K562 (cell line): ENCODE data around the gene WIF1. TPM values are rescaled to one million over a fixed set of nuclear protein-coding genes. Genes with fewer than 3 reads are reported as not detected.

Source experiments
- ATAC-seq: fragments of 200-7000 bp; cut with Tn5 transposase; 3 replicates; pipeline ENCODE4 v1.9.1; 2020; ENCODE audit warnings: moderate library complexity
- BruUV-seq: library from RNA; stranded (reverse); fragments of 400-500 nt; replicated peaks from 2 replicates; lab custom pipeline; 2021; lab: Mats Ljungman, UMichigan
- CTCF ChIA-PET: fragments of 300-600 bp; formaldehyde crosslinking; extraction: SDS; loops from one replicate; lab custom pipeline; 2021; ENCODE audit warnings: low intra/inter-chr PET ratio; lab: Yijun Ruan, JAX
- POLR2A ChIA-PET: fragments of 300-600, 350-650 bp; sonication (Branson Sonifier 250); formaldehyde crosslinking; extraction: SDS; loops from one replicate; lab custom pipeline; 2021; ENCODE audit warnings: antibody characterized with exemption, inconsistent platforms; lab: Yijun Ruan, JAX
- DNase-seq, 4 experiments: peaks; one replicate each; pipeline versions ENCODE4 v3.0.0 to v3.0.0-alpha.2; 2011 to 2018; ENCODE audit warnings: low spot score in 3 of 4, mixed read lengths in 3 of 4; ENCODE audit errors: extremely low read depth in 1 of 4
- FAIRE-seq: peaks from 2 replicates; lab custom pipeline; 2011; peaks lifted over from hg19 to GRCh38; lab: Jason Lieb, UNC
- H2AFZ ChIP-seq: 2 replicates; pipeline ENCODE4 v1.6.0; 2011; ENCODE audit warnings: low read depth, low read length, control low read depth, inconsistent platforms
- H3K27ac ChIP-seq: fragments of 200-600 bp; 3 replicates; pipeline ENCODE4 v1.8.0; 2011; ENCODE audit warnings: low read depth, mild to moderate bottlenecking, control low read depth, inconsistent platforms, low read length, moderate library complexity, mixed read lengths; ENCODE audit errors: extremely low read depth
- H3K27me3 ChIP-seq, 2 experiments: fragments of 300-600 bp in 1 of 2; 2 replicates in 1 of 2; 3 replicates in 1 of 2; pipeline versions ENCODE4 v1.6.0 to v1.8.0; 2011; ENCODE audit warnings: inconsistent platforms in 2 of 2, low read length in 2 of 2, mild to moderate bottlenecking in 1 of 2, mixed read lengths in 1 of 2, moderate library complexity in 1 of 2; ENCODE audit not compliant: control insufficient read depth in 2 of 2, insufficient read depth in 2 of 2
- H3K36me3 ChIP-seq: fragments of 300-600 bp; 3 replicates; pipeline ENCODE4 v1.8.0; 2011; ENCODE audit warnings: mild to moderate bottlenecking, low read length, inconsistent platforms; ENCODE audit not compliant: control insufficient read depth, insufficient read depth
- H3K4me1 ChIP-seq, 2 experiments: fragments of 200-600 bp in 1 of 2; replicated peaks in 1 of 2; 2 replicates in 1 of 2; 3 replicates in 1 of 2; pipeline versions ENCODE4 v1.5.1 to v1.8.0; 2011; ENCODE audit warnings: inconsistent platforms in 2 of 2, low read length in 2 of 2, mild to moderate bottlenecking in 1 of 2, mixed read lengths in 1 of 2, moderate library complexity in 1 of 2; ENCODE audit not compliant: control insufficient read depth in 2 of 2, insufficient read depth in 2 of 2
- H3K4me2 ChIP-seq: 2 replicates; pipeline ENCODE4 v1.6.1; 2011; ENCODE audit warnings: low read length, control low read depth, inconsistent platforms, mixed read lengths; ENCODE audit not compliant: insufficient read depth
- H3K4me3 ChIP-seq: fragments of 200-600 bp; sonication (generic), shearing (Covaris generic); 2 replicates; pipeline ENCODE4 v1.5.1; 2016; ENCODE audit warnings: control low read depth, inconsistent platforms
- H3K79me2 ChIP-seq: fragments of 200-600 bp; 3 replicates; pipeline ENCODE4 v1.8.0; 2011; ENCODE audit warnings: low read length, inconsistent platforms; ENCODE audit not compliant: control insufficient read depth, insufficient read depth
- H3K9ac ChIP-seq, 2 experiments: 2 replicates each; pipeline versions ENCODE4 v1.6.0 to v1.6.1; 2011; ENCODE audit warnings: low read depth in 2 of 2, low read length in 2 of 2, control low read depth in 1 of 2, inconsistent platforms in 1 of 2, mild to moderate bottlenecking in 1 of 2, mixed read lengths in 1 of 2; ENCODE audit not compliant: insufficient read depth in 1 of 2
- H3K9me1 ChIP-seq: one replicate; pipeline ENCODE4 v1.6.0; 2011; ENCODE audit warnings: inconsistent platforms, mild to moderate bottlenecking, low read length, moderate library complexity; ENCODE audit not compliant: control insufficient read depth, insufficient read depth
- H3K9me3 ChIP-seq: replicated peaks from 2 replicates; pipeline ENCODE4 v1.5.1; 2011; ENCODE audit warnings: low read depth, low read length, inconsistent platforms; ENCODE audit not compliant: control insufficient read depth, insufficient read depth
- H4K20me1 ChIP-seq: replicated peaks from 2 replicates; pipeline ENCODE4 v1.6.1; 2011; ENCODE audit warnings: low read length, inconsistent platforms, mixed read lengths; ENCODE audit not compliant: control insufficient read depth, insufficient read depth
- CEBPZ ChIP-seq: fragments of 150-350 bp; IDR thresholded peaks from 2 replicates; pipeline ENCODE4 v1.6.1; 2014; ENCODE audit warnings: low read depth, mild to moderate bottlenecking, low read length, borderline replicate concordance
- CTCFL ChIP-seq: IDR thresholded peaks from 2 replicates; pipeline ENCODE4 v1.6.1; 2011; ENCODE audit warnings: borderline replicate concordance, low read depth, mild to moderate bottlenecking, moderate library complexity, low read length; ENCODE audit not compliant: insufficient read depth, poor library complexity, severe bottlenecking
- MAFF ChIP-seq: IDR thresholded peaks from 2 replicates; pipeline ENCODE4 v1.6.1; 2012; ENCODE audit warnings: low read length, improper control_type of control experiment
- MAFG ChIP-seq: fragments of 450-650 bp; conservative IDR thresholded peaks from 2 replicates; pipeline ENCODE4 v1.6.1; 2016; ENCODE audit warnings: missing genetic modification characterization, missing compliant biosample characterization
- PCBP2 ChIP-seq: fragments of 200-400 bp; formaldehyde crosslinking; IDR thresholded peaks from 2 replicates; pipeline ENCODE4 v1.6.1; 2018; ENCODE audit warnings: low read length, low read depth, mild to moderate bottlenecking, moderate library complexity; ENCODE audit not compliant: poor library complexity, severe bottlenecking
- PRPF4 ChIP-seq: fragments of 200-400 bp; formaldehyde crosslinking; IDR thresholded peaks from one replicate; pipeline ENCODE4 v1.6.1; 2017; ENCODE audit warnings: low read length, low read depth, mild to moderate bottlenecking; ENCODE audit not compliant: insufficient read depth, poor library complexity, severe bottlenecking
- TEAD1 ChIP-seq, 2 experiments: fragments of 450-650 bp in 1 of 2; sonication (generic) in 1 of 2; formaldehyde crosslinking; IDR thresholded peaks; 2 replicates each; pipeline versions ENCODE4 v1.4.0 to v1.8.0; 2020 to 2022; ENCODE audit warnings: mild to moderate bottlenecking in 2 of 2, missing genetic modification reagents in 1 of 2
- ZNF282 ChIP-seq: sonication (generic); formaldehyde crosslinking; IDR thresholded peaks from 2 replicates; pipeline ENCODE4 v1.8.1; 2023; ENCODE audit warnings: missing genetic modification reagents
- whole genome bisulfite sequencing: fragments of 100-300 bp; shearing (Covaris generic); methylation state at CpG from one replicate; pipeline ENCODE4 v1.1.6; 2016; ENCODE audit warnings: low coverage, mixed read lengths; ENCODE audit not compliant: insufficient coverage; ENCODE audit errors: missing lambda C conversion rate; 5-methylcytosine and 5-hydroxymethylcytosine counted together
- in situ Hi-C: fragments of 300-500 bp; cut with MboI; formaldehyde crosslinking; loops from 4 replicates; pipeline ENCODE4 v1.15.0; 2018; ENCODE audit warnings: inconsistent platforms, mixed read lengths
- intact Hi-C: fragments of 100-400 bp; cut with micrococcal nuclease; formaldehyde crosslinking; loops from 2 replicates; pipeline ENCODE4 v1.14.2; 2022
- polyA plus RNA-seq, 8 experiments: library from polyadenylated mRNA; depleted of rRNA in 4 of 8; stranded (reverse) in 5 of 8; unstranded in 3 of 8; fragments of >200 nt; fragmentation: Nextera tagmentation in 2 of 8; fragmentation: Illumina TruSeq in 1 of 8; extraction: Ambion mirVana in 2 of 8; extraction: Trizol in 1 of 8; gene quantifications; 2 replicates each; pipeline versions ENCODE4 v1.2.1 to v1.2.3, GENCODE V29; 2011 to 2014; ENCODE audit warnings: inconsistent platforms in 1 of 8, missing spikeins in 1 of 8
- total RNA-seq, 7 experiments: library from RNA; depleted of rRNA in 6 of 7; stranded (reverse); fragments of >200 nt in 6 of 7; fragmentation: Illumina TruSeq in 2 of 7; extraction: Trizol in 2 of 7; gene quantifications; 2 replicates each; pipeline versions ENCODE4 v1.2.1 to v1.2.3, GENCODE V29; 2011 to 2021; ENCODE audit warnings: low replicate concordance in 1 of 7

The WIF1 gene
- total and polyA plus RNA-seq, 9 of the 15 experiments (the other 6 are each of a cell fraction or from before 2014, with no cell fraction given) = not detected

DNA sequence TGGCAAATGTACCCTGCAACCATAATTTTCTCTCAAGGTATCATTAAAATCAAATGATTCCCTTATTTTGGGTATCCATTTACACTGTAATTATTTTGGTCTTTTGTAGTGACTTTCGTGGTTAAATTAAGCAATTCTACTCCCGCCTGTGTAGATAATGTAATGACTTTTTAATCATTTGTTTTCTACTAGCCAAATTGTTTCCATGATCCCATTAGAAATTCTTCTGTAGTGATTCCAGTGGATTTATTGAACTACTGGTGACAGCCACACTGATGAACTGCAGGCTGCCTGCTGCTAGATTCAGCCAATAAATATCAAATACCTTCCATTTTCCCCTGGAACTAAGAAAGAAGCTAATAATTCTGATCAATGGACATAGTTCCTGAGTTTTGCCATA, 96.0 kb downstream of the WIF1 start:
- ChIA-PET POLR2A (no interaction called here), CTCF (interaction anchor here (0.6 kb wide), 1 partner anchor 22 kb away, joined by 4 read pairs; no protein-coding TSS in a partner anchor)
- ATAC-seq = no peak
- Histone ChIP-seq H3K27ac (no peak overlapping the region), H3K4me1 (no peaks in the 10 kb centered on the region), H2AFZ (no peak overlapping the region), H3K27me3 (no peaks in the 10 kb centered on the region), H3K9me1 (no peaks in the 10 kb centered on the region), H4K20me1 (no peaks in the 10 kb centered on the region), H3K36me3 (no peaks in the 10 kb centered on the region), H3K9ac (no peak overlapping the region), H3K4me3 (no peak overlapping the region), H3K79me2 (no peaks in the 10 kb centered on the region), H3K9me3 (no peaks in the 10 kb centered on the region), H3K4me2 (no peak overlapping the region)
- intact Hi-C loops (no loop called here), in situ Hi-C loops (no loop called here)
- 0% methylated on average over 2 of the region's 2 CpGs for WGBS
- FAIRE-seq = no peak
- TF ChIP-seq ZNF282 (no peak), TEAD1 (CRISPR knock-in tag; IDR thresholded peaks at IDR 0.05) (no peak), CTCFL (no peak), MAFG (tag) (no peak), MAFF (no peak), PCBP2 (no peak), PRPF4 (no peak), CEBPZ (no peak)
- BruUV-seq = no TSS peak
- DNase-seq = no peak
